Measurements from ENCODE around the gene SOST. TPM values are rescaled to one million over a fixed set of nuclear protein-coding genes. Genes with fewer than 3 reads are reported as not detected.

The SOST gene
- polyA plus RNA-seq, 1 donor from 2014 or later = not detected

DNA sequence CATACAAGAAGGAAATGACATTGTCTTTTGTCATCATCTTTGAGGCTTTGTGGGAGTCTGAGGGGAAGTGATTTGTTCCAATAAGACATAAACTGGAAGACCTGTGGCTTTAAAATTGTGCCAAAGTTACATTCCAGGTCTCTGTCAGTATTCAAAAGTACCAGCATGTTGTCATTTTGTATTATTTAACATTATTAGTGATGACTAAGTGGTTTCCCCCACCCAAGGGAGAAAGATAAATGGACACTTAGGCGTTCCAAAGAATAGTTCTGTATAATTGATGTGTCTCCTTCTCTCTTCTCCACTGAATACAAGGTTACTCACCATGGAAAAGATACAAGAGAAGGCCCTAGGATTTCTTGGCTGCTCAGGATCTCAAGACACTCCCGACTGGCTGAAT, 25.5 kb upstream of the SOST start:
- H3K36me3 Mint-ChIP-seq = peaks cover 2% of the 10 kb centered on the region
- H3K27me3 Mint-ChIP-seq = peaks cover 16% of the 10 kb centered on the region
- peaks cover 0 to 5% (median 0%) of the 10 kb centered on the region in 3 donors for H3K4me1 Mint-ChIP-seq
- no peak overlapping the region for H3K27ac Mint-ChIP-seq
- H3K9me3 Mint-ChIP-seq = no peaks in the 10 kb centered on the region
- no peak overlapping the region for H3K4me3 Mint-ChIP-seq

DNA sequence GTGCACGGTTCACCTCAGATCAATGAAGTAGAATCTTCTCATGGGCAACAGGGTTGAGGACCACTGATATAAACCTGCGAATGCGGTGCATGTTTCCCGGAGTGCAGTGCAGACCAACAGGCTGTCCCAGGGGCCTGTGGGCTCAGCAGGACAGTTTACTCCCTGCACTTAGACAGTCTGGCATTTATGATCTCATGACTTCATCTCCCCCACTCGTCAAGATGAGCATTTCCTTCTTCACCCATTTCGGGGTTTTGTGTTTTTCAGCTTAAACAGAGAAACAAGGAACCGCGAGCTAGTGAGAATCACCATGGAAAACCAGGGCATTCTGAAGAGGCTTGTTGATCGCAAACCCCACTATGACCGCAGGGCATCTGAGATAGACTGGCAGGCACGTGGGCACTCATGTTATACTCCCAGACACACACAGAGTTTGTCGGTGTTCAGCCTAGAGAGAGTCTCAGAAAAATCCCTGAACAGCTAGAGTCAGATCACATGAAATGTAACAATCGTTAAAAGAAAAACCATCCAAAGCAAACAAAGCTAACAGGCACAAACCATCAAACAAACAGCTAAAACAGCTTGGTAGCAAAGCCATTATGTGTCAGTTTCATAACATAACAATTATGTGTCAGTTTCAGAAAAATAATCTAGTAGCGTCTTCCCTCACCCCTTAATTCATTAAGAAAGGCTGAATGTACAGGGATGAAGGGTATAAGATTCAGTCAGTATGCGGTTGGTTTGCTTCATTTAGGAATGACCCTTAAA, 24.5 kb upstream of the SOST start:
- Mint-ChIP-seq H3K9me3 (no peaks in the 10 kb centered on the region), H3K4me3 (peak overlapping the region in 1 of 4 donors; percentile 22), H3K36me3 (peaks cover 2% of the 10 kb centered on the region), H3K4me1 (peaks cover 0 to 5% (median 0%) of the 10 kb centered on the region in 3 donors), H3K27ac (no peak overlapping the region), H3K27me3 (peaks cover 13% of the 10 kb centered on the region)

DNA sequence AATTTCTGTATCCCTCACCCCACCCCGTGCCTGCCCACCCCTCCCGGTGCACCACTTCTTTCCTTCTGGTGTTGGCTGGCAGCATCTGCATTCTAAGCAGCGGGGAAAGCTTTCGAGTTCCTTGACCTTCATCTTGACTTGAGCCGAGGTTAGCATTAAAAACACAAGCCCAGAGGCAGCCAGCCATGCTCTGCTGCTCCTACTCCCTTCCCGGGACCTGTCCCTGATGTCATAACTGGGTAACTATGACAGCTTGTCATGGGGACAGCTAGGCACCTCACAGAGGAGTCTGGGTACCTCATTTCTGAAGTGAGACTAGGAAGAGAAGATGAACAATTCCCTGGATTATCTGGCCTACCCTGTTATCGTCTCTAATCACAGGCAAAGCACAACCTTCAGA, 21.5 kb upstream of the SOST start, which contains the start of gene CFAP97D1:
Gene CFAP97D1 (plus strand): TSS at position 301 of the 400 bp plus-strand sequence. CDS start 28 bp downstream, at position 329.
- Mint-ChIP-seq H3K27me3 (peaks cover 13% of the 10 kb centered on the region), H3K36me3 (peaks cover 2% of the 10 kb centered on the region), H3K27ac (peak within 1 kb of the TSS in 1 of 3 donors; percentile 46), H3K4me1 (peaks cover 0 to 5% (median 2%) of the 10 kb centered on the region in 3 donors), H3K9me3 (no peaks in the 10 kb centered on the region), H3K4me3 (peak within 1 kb of the TSS; percentile 81 to 92 (median 88))

DNA sequence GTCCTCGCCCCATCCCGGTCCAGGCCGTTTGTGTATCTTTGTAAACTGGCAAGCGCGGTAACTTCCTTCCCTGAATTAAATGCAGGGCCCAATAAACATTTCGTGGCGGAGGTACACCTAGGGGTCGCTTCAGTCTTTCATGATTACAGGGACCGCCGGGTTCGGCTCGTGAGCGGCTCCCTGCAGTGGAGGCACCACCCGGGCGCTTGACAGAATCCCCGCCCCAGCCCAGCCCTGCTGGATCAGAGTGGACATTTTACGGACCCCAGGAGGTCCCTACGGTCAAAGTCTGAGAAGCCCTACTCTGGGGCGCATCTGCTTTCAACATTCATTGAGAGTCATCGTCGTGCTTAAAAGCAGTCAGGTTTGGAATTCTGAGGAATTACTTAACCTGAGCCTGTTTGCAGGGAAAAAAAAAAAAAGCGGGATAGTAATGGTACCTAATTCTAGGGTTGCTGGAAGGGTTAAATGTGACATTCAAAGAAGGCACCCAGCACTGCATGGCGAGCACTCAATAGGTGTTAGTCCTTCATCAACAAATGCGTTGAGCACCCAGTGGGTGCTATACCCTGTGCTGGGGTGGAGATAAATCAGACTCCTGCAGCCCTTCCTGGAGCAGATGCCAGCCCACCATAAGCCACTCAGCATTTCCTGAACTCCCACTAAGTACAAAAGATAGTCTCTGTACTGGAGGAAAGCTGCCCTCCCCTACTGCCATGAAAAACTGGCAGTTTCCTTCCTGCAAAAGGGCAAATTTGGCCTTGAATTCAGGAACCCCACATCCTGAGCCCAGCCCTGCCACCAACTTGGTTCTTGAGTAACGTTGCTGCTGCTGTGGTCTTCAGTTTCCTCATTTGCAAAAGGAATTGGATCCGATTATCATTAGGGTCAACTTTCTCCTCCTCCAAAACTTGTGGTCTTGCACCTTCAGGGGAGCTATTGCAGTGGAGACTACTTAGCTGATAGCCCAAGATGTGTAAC, 20.8 kb upstream of the SOST start:
- peak overlapping the region in 1 of 3 donors; percentile 53 for H3K27ac Mint-ChIP-seq
- peaks cover 12% of the 10 kb centered on the region for H3K27me3 Mint-ChIP-seq
- H3K4me1 Mint-ChIP-seq = peaks cover 0 to 5% (median 2%) of the 10 kb centered on the region in 3 donors
- H3K9me3 Mint-ChIP-seq = no peaks in the 10 kb centered on the region
- H3K4me3 Mint-ChIP-seq = peak overlapping the region; percentile 81 to 92 (median 88)
- H3K36me3 Mint-ChIP-seq = peaks cover 2% of the 10 kb centered on the region

DNA sequence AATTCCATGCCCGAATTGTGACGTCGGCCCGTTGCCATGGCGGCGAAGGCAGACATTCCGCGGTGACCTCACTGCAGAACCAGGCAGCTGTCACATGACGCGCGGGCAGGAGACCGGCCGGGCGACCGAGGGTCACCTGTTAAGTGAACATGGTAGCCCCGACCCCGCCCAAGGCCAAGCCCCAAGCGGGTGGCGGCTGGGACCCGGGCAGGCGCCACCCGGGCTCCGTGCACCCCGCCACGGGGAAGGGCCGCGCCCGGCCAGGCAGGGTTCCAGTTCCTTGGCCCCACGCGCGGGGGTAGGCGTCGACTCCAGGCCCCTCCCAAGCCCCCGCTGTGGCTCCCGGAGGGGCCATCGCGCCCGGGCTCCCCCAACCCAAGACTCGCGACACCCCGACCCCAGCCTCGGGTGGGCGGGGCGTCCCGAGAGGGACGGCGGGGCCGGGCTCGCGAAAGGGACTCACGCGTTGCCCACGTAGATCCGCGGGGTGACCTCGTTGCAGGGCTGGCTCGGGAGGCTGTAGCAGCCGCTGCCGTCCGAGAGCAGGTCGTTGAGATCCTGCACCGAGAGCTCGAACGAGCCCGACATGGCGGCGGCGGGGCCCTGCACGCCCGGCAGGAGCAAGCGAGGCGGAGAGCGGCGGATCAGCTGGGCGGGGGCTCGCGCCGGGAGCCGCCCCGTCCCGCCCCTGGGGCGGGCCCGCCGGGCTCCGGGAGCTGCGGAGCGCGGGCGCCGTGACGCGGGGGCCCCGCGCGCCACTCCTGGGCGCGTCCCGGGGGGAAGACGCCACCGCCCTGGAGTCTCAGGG, 19.9 kb upstream of the SOST start, which contains the start of gene DUSP3:
Gene DUSP3 (minus strand): TSS at position 641 of the 808 bp plus-strand sequence. CDS start 53 bp downstream, at position 588.
- Mint-ChIP-seq H3K4me1 (peaks cover under 1 to 6% (median 4%) of the 10 kb centered on the region in 3 donors), H3K27me3 (peaks cover 12% of the 10 kb centered on the region), H3K4me3 (peak within 1 kb of the TSS; percentile 86 to 92 (median 92)), H3K9me3 (no peaks in the 10 kb centered on the region), H3K27ac (peak within 1 kb of the TSS in 2 of 3 donors; percentile 64 to 84), H3K36me3 (peaks cover 2% of the 10 kb centered on the region)

DNA sequence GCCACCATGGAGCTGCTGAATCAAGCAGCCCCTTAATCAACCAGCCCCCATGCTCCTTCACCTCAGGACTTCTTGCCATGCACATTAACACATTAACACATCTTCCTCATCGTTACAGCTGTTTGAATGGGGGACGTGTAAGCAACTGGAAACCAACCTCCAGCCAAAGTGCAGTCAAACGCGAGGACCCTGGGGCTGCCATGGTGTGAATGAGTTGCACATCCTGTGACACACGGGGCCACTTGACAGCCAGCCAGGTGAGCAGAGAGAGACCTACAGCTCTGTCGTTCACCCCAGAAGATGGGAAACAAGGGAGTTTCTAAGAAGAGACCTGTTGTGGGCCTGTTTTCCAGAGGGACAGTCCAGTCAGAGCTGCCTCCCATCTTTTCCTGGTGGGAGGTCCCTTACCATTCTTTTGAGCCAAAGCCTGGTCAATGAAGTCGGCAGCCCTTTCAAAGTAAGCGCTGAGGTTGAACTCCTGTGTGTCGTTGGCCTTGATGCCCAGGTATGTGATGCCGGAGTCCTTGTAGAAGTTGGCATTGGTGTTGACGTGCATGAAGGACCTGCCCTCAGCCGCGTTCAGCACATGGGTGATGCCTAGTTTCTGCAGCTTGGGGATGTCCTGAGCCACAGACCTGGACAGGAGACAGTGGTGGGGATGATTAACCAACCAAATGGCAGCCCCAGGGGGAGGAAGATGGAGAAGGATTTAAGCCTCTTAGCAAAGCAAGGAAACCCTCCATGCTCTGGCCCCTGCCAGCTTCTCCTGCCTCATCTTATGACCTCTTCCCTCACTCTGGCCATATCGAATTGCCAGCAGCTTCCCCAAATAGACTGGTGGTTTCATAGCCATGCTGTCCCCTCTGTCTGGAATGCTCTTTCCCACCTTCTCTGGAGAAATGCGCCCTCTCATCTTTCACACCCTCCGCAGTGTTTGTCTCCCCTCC, 16.0 kb upstream of the SOST start:
- H3K4me1 Mint-ChIP-seq = peaks cover 10 to 12% (median 11%) of the 10 kb centered on the region in 3 donors
- peaks cover 1% of the 10 kb centered on the region for H3K27me3 Mint-ChIP-seq
- H3K4me3 Mint-ChIP-seq = peak overlapping the region in 1 of 4 donors; percentile 56
- no peaks in the 10 kb centered on the region for H3K9me3 Mint-ChIP-seq
- H3K36me3 Mint-ChIP-seq = peaks cover 3% of the 10 kb centered on the region
- H3K27ac Mint-ChIP-seq = no peak overlapping the region

DNA sequence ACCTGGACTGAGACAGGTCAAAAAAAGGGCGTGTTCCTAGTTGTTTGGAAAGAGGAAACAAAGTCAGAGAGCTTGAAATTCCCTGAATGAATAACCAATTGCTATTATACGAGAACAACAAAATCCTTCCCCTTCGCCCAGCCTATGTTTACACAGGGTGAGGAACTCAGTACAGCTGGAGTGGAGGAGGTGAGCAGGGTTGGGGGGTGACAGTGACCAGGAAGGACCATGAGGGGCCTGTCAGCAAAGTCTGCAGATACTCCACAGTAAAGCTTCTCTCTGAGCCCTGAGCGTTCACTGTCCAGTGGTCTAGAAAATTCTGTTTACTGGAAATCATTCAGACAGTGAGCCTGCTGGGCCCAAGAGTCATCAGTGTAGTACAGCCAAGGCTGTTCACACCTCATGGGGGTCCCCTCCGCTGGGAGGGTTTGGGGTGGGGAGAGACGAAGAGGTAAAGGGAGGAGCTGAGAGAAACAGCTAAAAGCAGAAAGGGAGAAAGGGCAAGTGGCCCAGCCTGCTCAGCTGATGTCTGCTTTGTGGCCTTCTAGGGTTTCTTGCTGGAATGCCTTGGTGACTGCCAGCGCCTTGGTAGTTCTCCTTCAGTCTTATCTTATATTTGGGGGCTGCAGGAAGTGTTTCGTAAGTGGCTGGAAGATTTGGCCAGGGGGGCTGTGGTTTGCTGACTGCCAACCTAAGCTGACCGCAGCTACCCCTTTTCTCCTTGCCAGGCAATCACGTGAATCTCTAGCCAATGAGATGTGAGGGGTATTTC, 14.5 kb upstream of the SOST start:
- Mint-ChIP-seq H3K27ac (peak overlapping the region in 2 of 3 donors; percentile 33 to 66), H3K27me3 (no peaks in the 10 kb centered on the region), H3K36me3 (peaks cover 3% of the 10 kb centered on the region), H3K4me1 (peaks cover 13 to 19% (median 16%) of the 10 kb centered on the region in 3 donors), H3K4me3 (peak overlapping the region in 2 of 4 donors; percentile 63), H3K9me3 (no peaks in the 10 kb centered on the region)

DNA sequence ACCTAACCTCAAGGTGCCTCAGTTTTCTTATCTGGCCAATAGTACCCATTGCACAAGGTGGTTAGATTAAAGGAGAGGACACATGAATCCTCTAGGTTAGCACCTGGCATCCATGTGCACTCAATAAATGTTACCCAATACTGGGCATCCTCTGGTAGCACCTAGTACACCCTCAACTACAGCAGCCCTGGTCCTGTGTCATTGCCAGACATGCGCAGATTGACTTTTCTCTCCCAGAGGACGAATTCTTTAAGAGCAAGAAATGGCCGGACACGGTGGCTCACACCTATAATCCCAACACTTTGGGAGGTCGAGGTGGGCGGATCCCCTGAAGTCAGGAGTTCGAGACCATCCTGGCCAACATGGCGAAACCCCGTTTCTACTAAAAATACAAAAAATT, 12.9 kb upstream of the SOST start:
- no peaks in the 10 kb centered on the region for H3K27me3 Mint-ChIP-seq
- H3K9me3 Mint-ChIP-seq = no peaks in the 10 kb centered on the region
- peaks cover 3% of the 10 kb centered on the region for H3K36me3 Mint-ChIP-seq
- H3K4me1 Mint-ChIP-seq = peaks cover 13 to 20% (median 15%) of the 10 kb centered on the region in 3 donors
- no peak overlapping the region for H3K4me3 Mint-ChIP-seq
- H3K27ac Mint-ChIP-seq = no peak overlapping the region

DNA sequence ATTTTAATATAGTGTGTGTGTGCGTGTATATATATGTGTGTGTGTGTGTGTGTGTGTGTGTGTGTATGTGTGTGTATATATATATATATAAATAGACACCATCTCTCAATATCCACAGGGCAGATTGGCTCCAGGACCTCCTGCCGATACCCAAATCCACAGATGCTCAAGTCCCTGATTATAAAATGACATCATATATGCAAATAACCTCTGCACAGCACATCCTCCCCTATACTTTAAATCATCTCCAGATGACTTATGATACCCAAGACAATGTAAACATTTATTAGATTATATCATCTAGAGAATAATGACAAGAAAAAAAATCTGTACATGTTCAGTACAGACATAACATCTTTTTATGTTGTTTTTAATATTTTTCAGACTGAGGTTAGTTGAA, 12.4 kb upstream of the SOST start:
- Mint-ChIP-seq H3K9me3 (no peaks in the 10 kb centered on the region), H3K4me3 (no peak overlapping the region), H3K27me3 (no peaks in the 10 kb centered on the region), H3K27ac (no peak overlapping the region), H3K4me1 (peaks cover 13 to 24% (median 15%) of the 10 kb centered on the region in 3 donors), H3K36me3 (peaks cover 3% of the 10 kb centered on the region)

DNA sequence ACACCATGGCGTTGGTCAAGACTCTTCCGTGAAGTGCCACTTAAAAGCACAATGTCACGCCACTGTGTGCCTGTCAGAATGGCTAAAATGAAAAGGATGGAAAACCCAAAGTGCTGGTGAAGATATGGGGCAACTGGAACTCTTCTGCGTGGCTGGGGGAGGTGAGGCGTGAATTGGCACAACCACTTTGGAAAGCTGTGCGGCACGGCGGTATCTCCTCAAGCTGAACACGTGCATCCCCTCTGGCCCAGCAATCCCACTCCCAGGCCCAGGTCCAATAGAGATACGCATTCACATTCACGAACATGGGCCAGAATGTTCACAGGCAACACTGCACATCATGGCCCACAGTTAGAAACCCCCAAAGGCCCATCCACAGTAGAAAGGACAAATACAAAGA, 11.3 kb upstream of the SOST start:
- no peak overlapping the region for H3K4me3 Mint-ChIP-seq
- H3K27me3 Mint-ChIP-seq = no peaks in the 10 kb centered on the region
- no peaks in the 10 kb centered on the region for H3K9me3 Mint-ChIP-seq
- H3K27ac Mint-ChIP-seq = peak overlapping the region in 1 of 3 donors; percentile 52
- peaks cover 3% of the 10 kb centered on the region for H3K36me3 Mint-ChIP-seq
- H3K4me1 Mint-ChIP-seq = peaks cover 13 to 24% (median 15%) of the 10 kb centered on the region in 3 donors

DNA sequence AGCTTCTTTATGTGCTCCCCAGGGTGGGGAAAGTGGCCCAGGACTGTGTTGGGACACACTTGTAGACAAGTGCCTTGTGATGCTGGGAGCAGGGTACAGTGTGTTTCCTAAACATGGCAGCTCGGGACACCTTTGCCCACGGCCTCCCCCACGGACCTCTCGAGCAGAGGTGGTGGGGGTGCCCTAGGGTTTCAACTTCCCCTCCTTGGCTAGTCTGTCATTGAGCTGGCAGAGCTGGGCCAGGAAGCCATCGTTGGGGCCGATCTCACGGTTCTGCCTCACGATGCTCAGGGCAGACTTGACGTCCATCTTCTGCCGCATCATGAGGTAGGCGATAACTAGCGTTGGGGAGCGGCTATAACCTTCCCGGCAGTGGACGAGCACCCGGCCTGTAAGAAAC, 10.8 kb upstream of the SOST start:
- Mint-ChIP-seq H3K9me3 (no peaks in the 10 kb centered on the region), H3K4me1 (peaks cover 13 to 24% (median 15%) of the 10 kb centered on the region in 3 donors), H3K4me3 (no peak overlapping the region), H3K36me3 (peaks cover 3% of the 10 kb centered on the region), H3K27me3 (no peaks in the 10 kb centered on the region), H3K27ac (no peak overlapping the region)

DNA sequence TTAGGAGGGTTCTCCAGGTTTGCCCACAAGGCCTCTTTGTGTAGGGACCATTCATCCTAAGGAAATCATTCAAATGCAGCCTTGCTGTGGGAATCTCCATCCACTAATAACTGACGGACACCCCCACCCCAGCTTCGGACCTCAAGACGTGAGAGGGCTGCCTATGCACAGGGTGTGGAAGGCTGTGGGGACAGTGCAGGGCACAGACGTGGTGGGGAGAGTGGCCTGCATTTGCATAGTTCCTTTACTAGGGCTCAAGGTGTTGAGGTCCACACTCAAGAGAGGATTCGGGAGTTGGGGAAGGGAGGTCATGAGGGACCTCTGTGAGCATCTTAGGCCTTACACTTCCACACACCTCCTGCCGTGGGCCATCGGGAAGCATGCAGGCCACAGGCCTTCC, 10.4 kb upstream of the SOST start:
- Mint-ChIP-seq H3K27me3 (no peaks in the 10 kb centered on the region), H3K36me3 (peaks cover 3% of the 10 kb centered on the region), H3K27ac (no peak overlapping the region), H3K4me1 (peaks cover 13 to 24% (median 15%) of the 10 kb centered on the region in 3 donors), H3K4me3 (no peak overlapping the region), H3K9me3 (no peaks in the 10 kb centered on the region)

DNA sequence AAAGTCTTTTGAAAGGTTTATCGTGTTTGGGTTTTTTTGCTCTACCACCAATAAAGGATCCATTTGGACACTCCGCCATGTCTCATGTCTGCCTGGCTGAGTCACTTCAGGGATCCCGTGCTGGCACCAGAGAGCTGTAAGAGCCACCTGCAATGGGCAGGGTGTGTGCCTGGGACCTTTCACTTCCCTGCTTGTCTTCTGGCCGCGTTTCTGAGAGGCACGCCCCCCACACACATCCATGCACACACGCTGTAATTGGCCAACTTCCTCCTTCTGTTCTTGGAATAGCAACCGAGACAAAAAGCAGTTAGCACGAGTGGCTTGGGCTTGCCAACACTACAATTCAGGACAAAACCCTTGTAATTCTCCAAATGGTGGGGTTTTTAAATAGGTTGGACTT, 9.8 kb upstream of the SOST start:
- peaks cover 11 to 22% (median 11%) of the 10 kb centered on the region in 3 donors for H3K4me1 Mint-ChIP-seq
- peak overlapping the region in 1 of 3 donors; percentile 64 for H3K27ac Mint-ChIP-seq
- peaks cover 4% of the 10 kb centered on the region for H3K27me3 Mint-ChIP-seq
- H3K9me3 Mint-ChIP-seq = no peaks in the 10 kb centered on the region
- H3K4me3 Mint-ChIP-seq = peak overlapping the region in 1 of 4 donors; percentile 7
- H3K36me3 Mint-ChIP-seq = peaks cover 5% of the 10 kb centered on the region

Measured in IgD-negative memory B cell (primary cell).